Measurements from ENCODE around the gene ANKRD39. TPM values are rescaled to one million over a fixed set of nuclear protein-coding genes. Genes with fewer than 3 reads are reported as not detected.
A peak's percentile ranks its signal among the peaks of the same experiment; 100 is the strongest.

The ANKRD39 gene, protein sequence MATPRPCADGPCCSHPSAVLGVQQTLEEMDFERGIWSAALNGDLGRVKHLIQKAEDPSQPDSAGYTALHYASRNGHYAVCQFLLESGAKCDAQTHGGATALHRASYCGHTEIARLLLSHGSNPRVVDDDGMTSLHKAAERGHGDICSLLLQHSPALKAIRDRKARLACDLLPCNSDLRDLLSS
- 9.4 TPM for total RNA-seq
- long read RNA-seq, transcript ANKRD39-201 (4 exons, 976 nt): major isoform, 16 of 19 reads
- long read RNA-seq, partial matches to known transcripts: 2 of 19 reads
- long read RNA-seq, other reads (novel, unspliced or antisense): 1 of 19 reads

DNA sequence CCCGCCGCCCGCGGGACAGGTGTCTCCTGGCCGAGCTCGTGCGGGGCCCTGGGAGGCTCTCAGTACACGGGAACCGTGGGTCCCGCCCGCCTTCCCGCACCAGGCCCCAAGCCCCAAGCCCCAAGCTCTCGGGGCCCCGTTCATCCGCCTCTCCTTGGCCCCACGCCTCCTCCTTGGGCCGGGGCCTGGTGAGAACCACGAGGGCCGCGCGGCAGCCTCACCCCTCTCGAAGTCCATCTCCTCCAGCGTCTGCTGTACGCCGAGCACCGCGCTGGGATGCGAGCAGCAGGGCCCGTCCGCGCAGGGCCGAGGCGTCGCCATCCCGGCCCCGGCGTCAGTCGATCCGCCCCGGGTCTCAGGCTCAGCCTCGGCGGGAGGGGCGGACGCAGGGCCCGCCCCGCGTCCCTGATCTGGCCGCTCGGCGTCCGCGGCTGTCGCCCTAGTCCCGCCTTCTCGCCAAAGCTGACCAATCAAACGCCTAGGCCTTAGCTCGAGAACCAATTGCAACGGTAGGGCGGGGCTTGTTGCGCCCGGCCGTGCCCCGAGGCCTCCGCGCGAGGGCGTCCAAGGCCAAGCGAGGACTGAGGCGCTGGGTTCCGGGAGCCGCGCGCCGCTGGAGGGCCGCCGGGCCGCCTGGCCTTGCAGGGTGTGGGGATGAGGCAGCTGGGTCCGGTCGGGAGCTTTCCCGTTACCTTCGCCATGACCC, at the start of gene ANKRD39:
TSS of gene ANKRD39 (minus strand) at position 350 of the 706 bp plus-strand sequence. CDS start at position 321, 29 bp downstream.
- ATAC-seq (peak; percentile 98), DNase-seq (peak; percentile 98)
- intact Hi-C loops (cut with DNase I): loop anchor here (10.0 kb wide), 1 partner anchor 117 kb away; no protein-coding TSS in a partner anchor
- peaks cover 43% of the 10 kb centered on the region for H3K36me3 ChIP-seq
- H3K27me3 ChIP-seq (ENCODE audit: low read depth): peaks cover 4% of the 10 kb centered on the region
- no peaks in the 10 kb centered on the region for H3K9me3 ChIP-seq
- H3K27ac ChIP-seq: peak within 1 kb of the TSS; percentile 83
- peaks cover 22% of the 10 kb centered on the region for H3K4me1 ChIP-seq
- H3K4me3 ChIP-seq: peak within 1 kb of the TSS; percentile 84
- TF ChIP-seq, protein P1, sequence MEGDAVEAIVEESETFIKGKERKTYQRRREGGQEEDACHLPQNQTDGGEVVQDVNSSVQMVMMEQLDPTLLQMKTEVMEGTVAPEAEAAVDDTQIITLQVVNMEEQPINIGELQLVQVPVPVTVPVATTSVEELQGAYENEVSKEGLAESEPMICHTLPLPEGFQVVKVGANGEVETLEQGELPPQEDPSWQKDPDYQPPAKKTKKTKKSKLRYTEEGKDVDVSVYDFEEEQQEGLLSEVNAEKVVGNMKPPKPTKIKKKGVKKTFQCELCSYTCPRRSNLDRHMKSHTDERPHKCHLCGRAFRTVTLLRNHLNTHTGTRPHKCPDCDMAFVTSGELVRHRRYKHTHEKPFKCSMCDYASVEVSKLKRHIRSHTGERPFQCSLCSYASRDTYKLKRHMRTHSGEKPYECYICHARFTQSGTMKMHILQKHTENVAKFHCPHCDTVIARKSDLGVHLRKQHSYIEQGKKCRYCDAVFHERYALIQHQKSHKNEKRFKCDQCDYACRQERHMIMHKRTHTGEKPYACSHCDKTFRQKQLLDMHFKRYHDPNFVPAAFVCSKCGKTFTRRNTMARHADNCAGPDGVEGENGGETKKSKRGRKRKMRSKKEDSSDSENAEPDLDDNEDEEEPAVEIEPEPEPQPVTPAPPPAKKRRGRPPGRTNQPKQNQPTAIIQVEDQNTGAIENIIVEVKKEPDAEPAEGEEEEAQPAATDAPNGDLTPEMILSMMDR (IDR thresholded peaks at IDR 0.05): peak; percentile 88

DNA sequence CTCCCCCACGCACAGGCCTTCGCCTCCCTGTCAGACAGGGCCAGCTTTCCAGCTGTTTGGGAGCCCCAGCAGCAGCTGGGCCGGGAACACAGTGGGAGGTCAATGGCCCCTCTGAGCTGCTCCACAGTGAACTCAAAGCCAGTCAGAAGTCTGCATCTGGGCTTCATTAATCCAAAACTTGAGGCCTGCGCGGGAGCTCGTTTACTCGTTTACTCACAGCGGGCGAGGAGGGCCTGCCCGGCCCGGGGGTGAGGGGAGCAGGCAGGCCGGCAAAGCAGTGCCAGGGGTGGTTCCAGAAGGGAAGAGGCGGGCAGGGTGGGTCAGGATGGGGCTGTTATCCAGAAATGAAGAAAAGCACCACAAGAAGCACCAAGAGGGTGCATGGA, 48.9 kb upstream of the ANKRD39 start:
- Histone ChIP-seq H3K27me3 (ENCODE audit: low read depth) (no peaks in the 10 kb centered on the region), H3K9me3 (no peaks in the 10 kb centered on the region), H3K4me3 (peak overlapping the region; percentile 31), H3K27ac (peak overlapping the region; percentile 59), H3K36me3 (no peaks in the 10 kb centered on the region), H3K4me1 (peaks cover 19% of the 10 kb centered on the region)
- intact Hi-C loops (cut with DNase I): no loop called here
- TF ChIP-seq, protein P1 (IDR thresholded peaks at IDR 0.05): no peak
- ATAC-seq (peak; percentile 20 to 52), DNase-seq (no peak)

DNA sequence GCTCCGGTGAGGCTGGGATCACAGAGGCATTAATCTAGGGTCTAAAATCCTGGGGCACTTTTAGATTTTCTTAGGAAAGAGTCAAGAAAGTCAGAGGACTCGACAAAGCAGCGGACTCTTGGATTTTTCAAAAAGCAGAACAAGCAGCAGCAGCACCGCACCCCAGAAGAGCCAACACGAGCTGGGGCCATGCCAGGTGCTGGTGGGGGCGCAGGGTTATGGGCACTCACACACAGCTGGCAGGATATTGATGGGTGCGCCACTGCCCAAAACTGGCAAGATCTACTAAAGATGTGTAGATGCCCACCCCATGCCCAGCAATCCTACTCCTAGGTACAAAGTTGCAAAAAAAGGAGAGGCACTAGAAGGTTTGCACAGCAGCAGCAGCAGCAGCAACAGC, 46.0 kb upstream of the ANKRD39 start:
- H3K27ac ChIP-seq: no peak overlapping the region
- no peaks in the 10 kb centered on the region for H3K9me3 ChIP-seq
- no peaks in the 10 kb centered on the region for H3K27me3 ChIP-seq (ENCODE audit: low read depth)
- intact Hi-C loops (cut with DNase I): no loop called here
- peaks cover 23% of the 10 kb centered on the region for H3K4me1 ChIP-seq
- no peaks in the 10 kb centered on the region for H3K36me3 ChIP-seq
- ATAC-seq: no peak
- DNase-seq: no peak
- no peak overlapping the region for H3K4me3 ChIP-seq
- TF ChIP-seq, protein P1 (IDR thresholded peaks at IDR 0.05): no peak

DNA sequence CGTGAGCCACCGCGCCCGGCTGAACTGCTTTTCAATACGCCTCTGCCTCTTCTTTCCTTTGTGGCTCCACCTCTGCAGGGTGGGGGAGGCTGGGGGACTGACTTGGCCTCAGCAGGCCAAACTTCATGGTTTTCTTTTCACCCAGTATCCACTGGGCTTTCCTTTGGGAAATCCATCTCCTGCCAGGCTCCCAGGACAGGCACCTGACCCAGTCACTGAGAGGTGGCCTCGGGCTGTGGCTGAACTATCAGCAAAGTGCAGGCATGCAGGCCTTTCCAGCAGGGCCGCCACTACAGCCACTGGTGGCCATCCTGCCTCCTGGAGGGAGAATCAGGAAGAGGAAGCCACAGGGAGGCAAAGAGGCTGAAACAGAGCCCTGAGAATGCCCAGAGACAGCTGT, 45.5 kb upstream of the ANKRD39 start:
- ATAC-seq: no peak
- TF ChIP-seq, protein P1 (IDR thresholded peaks at IDR 0.05): no peak
- Histone ChIP-seq H3K9me3 (no peaks in the 10 kb centered on the region), H3K36me3 (no peaks in the 10 kb centered on the region), H3K27me3 (ENCODE audit: low read depth) (no peaks in the 10 kb centered on the region), H3K4me1 (peaks cover 28% of the 10 kb centered on the region), H3K27ac (no peak overlapping the region), H3K4me3 (no peak overlapping the region)
- no peak for DNase-seq
- intact Hi-C loops (cut with DNase I): no loop called here

DNA sequence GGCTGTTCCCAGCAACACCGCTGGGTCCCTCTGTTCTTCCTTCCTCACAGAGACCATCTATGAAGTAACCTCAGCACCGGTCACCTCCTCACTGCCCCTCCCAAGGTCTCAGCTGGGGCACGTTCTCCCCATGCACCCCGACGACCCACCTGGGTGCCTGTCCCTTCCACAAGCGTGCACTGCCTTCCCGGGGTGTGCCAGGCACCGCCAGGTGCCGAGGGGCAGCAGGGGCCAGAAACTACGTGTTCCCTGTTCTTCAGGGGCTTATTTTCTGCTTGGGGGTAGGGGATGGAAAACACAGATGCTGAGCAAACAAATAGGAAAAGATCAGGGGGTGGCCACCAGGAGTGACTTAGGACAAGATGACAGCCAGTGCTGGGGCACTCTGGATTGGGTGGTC, 42.4 kb upstream of the ANKRD39 start:
- TF ChIP-seq, protein P1 (IDR thresholded peaks at IDR 0.05): no peak
- no peak overlapping the region for H3K27ac ChIP-seq
- intact Hi-C loops (cut with DNase I): no loop called here
- DNase-seq (no peak), ATAC-seq (no peak)
- peaks cover 23% of the 10 kb centered on the region for H3K4me1 ChIP-seq
- H3K27me3 ChIP-seq (ENCODE audit: low read depth): no peaks in the 10 kb centered on the region
- no peaks in the 10 kb centered on the region for H3K9me3 ChIP-seq
- H3K4me3 ChIP-seq: no peak overlapping the region
- H3K36me3 ChIP-seq: no peaks in the 10 kb centered on the region

All from lower lobe of right lung (tissue), 2 donors.